GM21737 (cell line): Measurements from ENCODE around the gene SLC4A5.

Experiments used
- ATAC-seq: cut with Tn5 transposase; IDR thresholded peaks from one replicate; pipeline ENCODE4 v1.9.1; 2021; ENCODE audit warnings: mild to moderate bottlenecking, moderate library complexity; ENCODE audit not compliant: unreplicated experiment

SLC4A5 gene, protein sequence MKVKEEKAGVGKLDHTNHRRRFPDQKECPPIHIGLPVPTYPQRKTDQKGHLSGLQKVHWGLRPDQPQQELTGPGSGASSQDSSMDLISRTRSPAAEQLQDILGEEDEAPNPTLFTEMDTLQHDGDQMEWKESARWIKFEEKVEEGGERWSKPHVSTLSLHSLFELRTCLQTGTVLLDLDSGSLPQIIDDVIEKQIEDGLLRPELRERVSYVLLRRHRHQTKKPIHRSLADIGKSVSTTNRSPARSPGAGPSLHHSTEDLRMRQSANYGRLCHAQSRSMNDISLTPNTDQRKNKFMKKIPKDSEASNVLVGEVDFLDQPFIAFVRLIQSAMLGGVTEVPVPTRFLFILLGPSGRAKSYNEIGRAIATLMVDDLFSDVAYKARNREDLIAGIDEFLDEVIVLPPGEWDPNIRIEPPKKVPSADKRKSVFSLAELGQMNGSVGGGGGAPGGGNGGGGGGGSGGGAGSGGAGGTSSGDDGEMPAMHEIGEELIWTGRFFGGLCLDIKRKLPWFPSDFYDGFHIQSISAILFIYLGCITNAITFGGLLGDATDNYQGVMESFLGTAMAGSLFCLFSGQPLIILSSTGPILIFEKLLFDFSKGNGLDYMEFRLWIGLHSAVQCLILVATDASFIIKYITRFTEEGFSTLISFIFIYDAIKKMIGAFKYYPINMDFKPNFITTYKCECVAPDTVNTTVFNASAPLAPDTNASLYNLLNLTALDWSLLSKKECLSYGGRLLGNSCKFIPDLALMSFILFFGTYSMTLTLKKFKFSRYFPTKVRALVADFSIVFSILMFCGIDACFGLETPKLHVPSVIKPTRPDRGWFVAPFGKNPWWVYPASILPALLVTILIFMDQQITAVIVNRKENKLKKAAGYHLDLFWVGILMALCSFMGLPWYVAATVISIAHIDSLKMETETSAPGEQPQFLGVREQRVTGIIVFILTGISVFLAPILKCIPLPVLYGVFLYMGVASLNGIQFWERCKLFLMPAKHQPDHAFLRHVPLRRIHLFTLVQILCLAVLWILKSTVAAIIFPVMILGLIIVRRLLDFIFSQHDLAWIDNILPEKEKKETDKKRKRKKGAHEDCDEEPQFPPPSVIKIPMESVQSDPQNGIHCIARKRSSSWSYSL

DNA sequence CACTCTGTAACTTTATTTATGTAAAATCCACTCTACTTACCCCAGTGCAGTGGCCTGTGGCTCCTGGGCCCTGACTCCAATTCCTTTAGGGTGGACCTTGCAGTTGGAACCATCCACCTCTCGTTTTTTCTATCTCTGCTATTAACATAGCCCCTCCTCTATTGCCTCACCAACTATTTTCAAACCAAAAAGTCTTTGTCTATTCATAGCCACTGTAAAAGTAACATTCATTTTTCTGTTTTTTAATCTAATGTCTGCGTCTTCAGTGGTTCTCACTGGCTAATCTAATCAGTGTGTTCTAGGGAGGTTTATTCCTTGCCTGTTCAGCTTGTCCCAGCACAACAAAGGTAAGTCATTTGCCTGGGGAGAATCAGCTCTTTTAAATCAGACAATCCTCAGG lies at the start of gene SLC4A5:
Gene SLC4A5, minus strand, starts transcription at position 101 of the 400 bp plus-strand sequence. CDS start 28,393 bp downstream, outside the sequence.
- no peak for ATAC-seq

DNA sequence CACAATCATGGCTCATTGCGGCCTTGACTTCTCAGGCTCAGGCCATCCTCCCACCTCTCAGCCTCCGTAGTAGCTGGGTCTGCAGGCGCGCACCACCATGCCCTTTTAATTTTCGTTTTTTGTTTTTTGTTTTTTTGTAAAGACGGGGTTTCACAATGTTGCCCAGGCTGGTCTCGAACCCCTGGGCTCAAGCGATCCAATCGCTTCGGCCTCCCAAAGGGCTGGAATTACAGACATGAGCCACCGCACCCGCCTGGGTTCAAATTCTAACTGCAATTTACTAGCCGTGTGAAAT lies 49.2 kb upstream of the SLC4A5 start:
- no peak for ATAC-seq

DNA sequence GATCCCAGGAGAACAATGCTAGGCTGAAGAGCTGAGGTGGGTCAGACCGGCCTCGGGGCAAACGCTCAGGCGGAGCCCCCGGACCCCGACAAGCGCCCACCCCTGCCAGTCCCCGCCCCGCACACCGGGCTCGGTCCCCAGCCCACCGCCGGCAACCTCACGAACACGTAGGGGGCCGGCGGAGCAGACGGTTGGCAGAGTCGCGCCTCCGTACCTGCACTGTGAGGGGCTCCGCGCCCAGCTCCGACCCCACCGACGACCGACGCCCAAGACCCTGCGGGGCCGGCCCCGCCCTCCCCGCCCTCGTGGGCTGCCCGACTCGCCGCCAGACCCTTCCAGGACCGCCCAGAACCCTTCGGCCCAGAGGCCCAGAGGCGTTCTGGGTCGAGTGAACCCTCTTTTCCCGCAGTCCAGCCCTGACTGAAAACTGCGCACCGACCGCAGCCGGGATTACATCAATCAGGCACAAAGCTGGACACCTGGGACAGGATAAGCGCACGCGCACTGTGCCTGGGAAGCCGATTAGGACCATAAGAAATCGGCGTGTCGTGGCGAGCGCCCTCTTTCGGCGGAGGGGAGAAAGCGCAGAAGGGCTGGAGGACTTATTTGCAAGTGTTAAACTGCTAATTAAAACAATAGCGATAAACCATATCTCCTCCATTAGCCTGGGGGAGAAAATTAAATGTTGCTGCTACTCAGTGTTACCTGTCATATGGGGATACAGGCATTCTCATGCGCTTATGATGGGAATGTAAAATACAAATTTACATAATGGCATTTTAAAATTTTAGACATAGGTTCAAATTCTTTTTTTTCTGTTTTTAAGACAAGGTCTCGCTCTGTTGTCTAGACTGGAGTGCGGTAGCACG lies 48.6 kb upstream of the SLC4A5 start:
- ATAC-seq: peak; percentile 74

DNA sequence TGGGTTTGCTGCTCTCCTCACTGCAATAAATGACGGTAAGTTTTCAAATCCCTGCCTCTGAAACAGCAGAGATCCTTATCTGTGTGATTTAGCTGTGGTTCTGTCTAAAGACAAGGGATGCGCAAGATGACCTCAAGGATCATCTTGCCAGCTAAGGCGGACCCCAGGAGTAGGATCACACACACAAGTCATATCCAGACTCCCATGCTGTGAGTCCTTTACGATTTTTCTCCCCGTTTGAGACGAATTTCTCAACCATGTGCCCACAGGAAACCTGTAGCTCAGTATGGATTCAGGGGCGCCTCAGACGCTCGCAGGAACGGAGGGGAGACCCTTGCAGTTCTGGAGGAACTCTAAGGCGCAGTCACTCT lies 48.0 kb upstream of the SLC4A5 start:
- ATAC-seq: no peak

DNA sequence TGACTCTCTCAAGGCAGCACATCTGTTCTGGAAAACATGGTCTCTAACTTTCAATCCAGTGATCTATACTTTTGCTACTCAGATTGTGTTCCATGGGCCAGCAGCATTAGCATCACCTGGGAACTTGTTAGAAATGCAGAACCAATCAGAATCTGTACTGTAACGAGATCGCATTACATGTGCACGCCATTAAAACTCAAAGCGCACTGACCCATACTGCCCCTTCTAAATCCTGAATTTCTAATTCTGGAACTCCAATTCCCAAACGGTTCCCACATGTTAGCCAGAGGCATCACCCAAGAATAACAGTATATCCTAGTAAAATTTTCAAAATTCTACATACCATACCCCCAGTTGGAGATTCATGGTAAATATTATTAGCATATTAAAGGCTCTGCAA lies 47.4 kb upstream of the SLC4A5 start:
- no peak for ATAC-seq

DNA sequence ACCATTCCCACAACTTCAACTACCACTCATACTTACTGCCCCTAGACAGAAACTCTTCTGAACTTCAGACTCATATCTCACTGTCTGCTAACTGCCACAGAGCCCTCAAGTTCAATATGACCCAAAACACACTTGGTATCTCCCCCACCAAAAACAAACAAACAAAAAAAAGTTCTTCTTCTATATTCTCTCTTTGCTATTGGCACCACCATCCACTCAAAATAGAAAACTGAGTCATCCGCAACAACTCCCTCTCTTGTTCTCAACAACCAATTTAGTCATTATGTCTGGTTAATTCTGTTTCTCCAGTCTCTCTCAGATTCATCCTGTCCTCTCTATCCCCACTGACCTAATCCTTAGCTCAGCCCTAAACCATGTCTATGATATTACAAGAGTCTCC lies 44.1 kb upstream of the SLC4A5 start:
- no peak for ATAC-seq

DNA sequence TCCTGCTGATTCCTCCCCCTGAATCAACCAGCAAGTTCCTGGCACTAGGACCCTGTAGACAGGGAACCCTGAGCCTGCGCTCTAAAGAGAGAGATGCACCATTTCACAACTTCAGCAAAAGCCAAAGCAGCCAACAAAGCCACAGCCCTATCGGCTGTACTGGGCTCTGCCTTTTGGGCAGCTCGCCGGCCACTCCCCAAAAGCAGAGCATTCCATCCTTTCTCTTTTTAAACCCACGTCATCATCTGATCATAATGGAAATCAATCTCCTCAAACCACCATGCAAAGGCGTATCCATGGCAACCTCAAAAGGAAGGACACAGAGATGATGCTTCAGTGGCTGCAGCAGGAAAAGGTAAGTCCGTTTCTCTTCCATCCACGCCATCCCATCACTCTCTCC lies 42.2 kb upstream of the SLC4A5 start:
- no peak for ATAC-seq

DNA sequence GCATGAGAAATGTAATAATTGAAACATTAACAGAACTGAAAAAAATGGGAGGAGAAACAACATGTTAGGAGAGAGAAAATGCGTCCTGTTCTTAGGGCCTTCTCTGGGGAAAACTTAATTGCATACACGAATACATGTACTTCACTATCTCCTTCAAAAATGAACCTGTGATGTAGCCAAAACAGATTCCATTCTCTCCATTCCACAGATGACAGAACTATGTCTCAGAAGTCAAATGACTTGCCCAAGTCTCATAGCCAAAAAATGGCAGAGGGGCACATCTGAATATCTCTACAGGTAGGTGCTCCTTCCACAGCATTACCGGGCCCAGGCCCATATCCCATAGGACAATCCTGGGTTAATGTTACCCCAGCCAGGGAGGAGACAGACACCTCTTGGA lies 40.8 kb upstream of the SLC4A5 start:
- no peak for ATAC-seq

DNA sequence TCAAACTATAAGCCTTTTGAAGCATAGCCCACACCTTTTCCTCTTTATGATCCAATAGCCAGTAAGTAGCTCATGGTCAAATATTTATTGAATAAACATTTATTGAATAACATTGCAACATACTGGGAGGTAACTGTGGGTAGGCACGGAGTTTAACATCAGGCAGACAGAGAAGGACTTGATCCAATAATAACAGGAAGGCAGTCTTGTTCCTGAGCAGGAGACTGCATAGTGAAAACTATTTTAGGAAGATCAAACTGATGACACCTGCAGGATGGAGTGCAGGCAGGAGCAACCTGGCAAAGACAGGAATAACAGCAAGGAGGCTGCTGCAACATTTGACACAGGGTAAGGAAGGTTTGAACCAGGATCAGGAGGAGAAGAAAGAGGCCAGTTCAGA lies 40.0 kb upstream of the SLC4A5 start:
- ATAC-seq: no peak

DNA sequence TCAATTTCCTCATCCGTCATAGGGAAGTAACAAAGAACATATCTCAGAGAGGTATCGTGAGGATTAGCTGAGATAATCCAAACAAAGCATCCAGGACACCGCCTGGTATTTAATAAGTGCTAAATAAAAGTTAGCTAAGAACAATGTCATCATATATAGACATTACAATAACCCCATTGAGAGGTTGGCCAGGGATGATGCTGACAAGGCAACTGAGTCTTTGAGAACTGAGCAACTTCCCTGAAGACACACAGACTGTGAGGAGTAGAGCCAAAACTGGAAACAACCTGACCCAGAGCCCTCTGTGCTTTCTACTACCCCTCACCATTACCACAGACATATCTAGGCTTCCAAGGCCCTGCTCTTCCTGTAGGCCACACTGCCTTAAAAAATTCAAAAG lies 38.5 kb upstream of the SLC4A5 start:
- ATAC-seq: no peak

DNA sequence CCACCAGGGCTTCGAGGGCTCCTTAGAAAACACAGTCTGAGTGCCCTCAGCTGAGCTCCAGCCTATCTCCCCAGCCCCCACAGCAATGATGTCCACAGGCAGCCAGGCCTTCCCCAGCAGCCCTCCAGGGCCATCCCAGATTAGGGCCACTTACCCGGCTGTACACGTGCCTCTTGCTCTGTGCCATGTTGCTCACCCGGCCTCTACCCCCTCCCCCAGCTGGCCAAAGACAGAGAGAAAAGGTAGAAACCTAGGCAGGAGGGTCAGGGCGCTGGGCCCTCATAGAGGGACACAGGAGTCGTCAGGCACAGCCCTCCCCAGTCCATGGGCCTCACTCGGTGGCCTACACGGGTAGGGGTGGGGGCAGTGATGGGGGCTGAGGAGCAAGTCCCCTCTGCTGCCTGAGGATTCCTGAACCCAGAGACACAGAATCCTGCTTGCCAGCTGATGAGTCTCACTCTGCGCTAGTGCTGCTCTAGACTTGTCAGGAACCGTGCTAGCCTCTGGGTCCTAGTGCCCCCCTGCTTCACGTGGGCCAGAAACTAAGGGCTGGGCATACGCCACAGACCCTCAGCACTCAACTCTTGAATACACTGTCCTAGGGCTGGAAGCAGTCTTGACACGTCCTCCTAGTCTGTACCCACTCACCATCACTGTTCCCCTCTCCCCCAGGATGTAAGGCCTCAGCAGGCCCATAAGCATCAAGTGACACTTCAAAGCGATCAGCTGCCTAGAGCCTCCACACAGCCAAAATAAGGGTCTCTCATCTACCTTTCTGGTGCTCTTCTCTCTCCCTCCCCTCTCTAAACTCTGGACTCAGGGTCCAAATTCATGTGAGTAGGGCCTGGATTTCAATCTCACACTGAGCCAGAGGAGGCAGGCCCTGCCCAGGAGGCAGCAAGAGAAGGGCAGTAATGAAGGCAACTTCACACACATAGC lies 36.9 kb upstream of the SLC4A5 start, which contains the start of gene DCTN1:
Gene DCTN1, minus strand, starts transcription at position 461 of the 939 bp plus-strand sequence. Its CDS starts 274 bp downstream, at position 187.
- ATAC-seq: no peak

DNA sequence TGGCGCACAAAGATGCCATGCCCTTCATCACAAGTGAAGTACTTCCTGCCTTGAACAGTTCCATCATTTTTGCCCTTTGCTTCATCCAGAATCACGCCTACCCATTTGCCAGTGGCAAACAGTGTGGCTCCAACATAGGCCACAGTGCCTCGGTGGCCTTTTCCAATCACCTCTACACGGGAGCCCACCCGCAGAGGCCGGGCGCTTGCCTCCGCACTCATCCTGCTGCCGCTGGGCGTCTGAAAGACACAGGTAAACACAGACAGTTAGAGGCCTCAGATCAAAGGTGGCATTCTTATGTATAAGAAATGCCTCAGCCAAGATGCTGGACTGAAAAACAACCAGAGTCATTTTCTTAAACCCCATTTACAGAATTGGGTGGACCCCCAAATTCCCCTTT lies 34.8 kb upstream of the SLC4A5 start:
- ATAC-seq: no peak

DNA sequence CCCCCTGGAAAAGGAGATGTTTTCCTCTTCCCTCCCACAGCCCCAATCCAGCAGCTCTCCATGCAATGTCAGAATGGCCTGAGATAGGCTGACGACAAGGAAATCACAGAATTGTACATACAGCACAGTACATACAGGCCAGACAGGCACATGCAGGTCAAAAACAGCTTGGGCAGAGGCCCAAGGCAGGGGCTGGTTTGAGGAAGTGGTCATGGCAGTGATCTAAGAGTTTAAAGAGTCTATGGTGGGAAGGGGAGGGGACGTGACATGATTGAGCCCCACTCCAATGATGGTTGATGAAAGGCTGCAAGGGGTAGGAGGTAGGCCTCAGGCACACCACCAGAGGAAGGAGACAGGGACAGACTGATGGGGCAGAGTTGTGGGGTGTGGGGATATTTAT lies 32.6 kb upstream of the SLC4A5 start:
- ATAC-seq: no peak

DNA sequence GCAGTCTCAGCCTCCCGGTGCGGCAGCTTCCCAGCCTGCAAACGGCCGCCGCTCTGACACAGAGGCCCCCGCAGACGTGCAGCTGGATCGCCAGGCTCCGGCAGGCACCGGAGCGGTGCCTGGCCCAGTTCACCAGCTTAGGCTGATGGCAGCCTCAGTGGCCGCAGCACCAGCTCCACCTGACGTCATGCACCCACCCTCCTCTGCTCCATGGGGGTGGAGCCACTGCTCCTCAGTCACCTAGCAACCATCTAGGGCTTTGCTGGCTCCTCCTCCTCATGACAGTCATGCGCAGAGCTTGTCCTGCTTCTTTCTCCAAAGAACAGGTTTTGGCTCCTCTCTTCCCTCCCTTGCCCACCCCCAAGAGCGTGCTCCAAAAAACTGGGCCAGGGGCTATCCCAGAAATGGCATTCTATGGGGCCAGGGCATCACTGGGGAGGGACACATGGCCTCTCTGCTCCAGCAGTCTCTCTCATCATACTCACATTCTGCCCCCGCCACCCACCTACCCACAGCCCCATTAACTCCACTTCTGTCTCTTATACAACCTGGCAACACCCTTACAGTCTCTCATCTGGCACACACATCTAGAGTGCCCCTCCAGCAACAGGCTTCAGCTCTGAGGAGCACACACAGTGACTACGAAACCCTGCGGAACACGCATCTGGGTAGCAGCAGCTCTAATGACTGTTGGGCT lies 31.4 kb upstream of the SLC4A5 start:
- ATAC-seq: no peak

DNA sequence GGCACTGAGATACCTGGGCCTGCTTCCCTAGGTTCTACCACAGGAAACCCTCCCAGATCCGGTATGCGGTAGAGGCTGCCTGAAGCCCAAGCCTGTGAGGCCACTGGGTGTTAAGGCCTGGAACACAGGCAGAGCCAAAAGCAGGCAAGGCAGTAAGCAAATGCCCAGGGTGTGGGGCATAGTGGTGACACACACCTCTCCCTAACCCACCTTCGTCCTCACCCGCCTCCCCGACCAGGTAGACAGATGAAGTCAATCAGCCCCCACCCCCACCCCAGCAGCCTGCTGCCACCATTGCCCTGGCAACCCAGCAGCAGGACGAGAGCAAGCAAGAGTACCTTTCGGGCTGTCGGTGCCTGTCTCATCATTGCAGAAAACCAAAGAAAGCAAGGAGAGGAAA lies 30.8 kb upstream of the SLC4A5 start:
- no peak for ATAC-seq

DNA sequence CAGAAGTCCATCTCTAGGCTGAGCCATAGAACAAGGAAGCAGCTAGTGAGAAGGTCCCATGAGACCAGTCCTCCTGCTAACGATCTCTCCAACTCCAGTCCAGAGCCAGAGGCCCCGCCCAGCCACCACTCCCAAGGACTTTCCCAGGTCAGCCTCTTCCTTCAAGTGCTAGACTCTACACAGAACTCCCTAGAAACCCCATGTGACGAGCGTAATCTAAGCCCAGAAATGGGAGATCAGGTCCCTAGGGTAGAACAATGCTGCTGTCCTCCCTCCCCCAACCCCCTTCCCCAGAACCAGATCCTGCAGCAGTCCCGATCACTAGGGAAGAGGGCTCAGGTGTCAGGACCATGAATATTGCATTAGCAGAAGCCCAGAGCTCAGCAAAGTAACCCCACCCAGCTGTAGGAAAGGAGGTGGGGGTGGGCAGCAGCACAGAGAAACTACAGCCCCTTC lies 30.0 kb upstream of the SLC4A5 start:
- ATAC-seq: no peak

DNA sequence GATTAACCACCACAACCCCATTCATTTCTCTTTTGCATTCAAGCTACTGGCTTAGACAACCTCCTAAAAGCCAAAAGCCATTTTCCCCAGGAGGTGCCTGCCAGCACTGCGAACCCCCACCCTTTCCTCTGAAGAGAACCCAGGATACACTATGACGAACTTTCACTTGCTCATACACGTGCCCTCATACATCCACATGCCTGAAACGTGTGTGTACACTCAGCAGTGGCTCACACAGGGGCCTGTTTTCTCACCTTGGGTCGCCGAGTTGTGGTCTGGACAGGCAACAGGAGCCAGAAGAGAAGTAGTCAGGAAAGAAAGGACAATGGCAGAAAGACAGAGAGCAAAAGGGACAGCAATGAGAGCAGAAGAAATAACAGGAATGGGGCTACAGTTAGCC lies 29.5 kb upstream of the SLC4A5 start:
- no peak for ATAC-seq

DNA sequence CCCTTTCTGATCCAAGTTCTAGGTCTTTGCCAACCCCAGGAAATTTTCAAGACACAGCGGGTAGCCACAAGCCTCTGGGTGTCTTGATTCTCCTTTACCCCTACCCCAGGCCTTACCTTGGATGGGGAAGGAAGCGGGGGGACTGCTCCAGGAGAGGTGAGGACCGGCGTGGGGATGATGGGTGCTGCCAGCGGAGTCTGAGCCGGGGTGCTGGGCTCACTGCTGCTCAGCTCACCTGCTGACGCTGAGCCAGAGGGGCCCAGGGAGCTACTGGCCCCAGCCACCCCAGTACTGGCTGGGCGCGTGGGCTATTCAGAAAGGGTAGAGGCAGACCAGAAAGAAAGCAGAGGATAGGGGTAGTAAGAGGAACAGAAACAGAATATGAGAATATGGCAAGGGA lies 28.2 kb upstream of the SLC4A5 start:
- ATAC-seq: no peak

DNA sequence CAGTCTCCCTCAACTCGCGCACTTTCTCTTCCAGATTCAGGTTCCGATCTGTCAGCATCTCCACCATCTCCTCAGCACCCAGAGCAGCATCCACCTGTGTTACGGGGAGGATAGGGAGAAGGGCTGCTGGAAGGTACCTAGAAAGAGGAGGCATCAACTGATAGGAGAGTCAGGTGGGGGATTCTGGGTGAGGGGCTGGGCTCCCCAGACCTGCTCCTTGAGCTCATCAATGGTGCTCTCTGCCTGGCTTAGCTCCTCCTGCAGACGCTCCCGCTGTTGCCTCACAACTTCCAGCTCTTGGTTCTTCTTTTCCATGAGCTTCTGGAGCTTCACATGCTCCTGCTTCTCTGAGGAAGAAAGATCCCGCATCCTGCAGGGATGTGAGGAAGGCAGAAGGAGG lies 26.8 kb upstream of the SLC4A5 start:
- no peak for ATAC-seq
